ENCODE data around the gene RPL9.
A peak's percentile ranks its signal among the peaks of the same experiment; 100 is the strongest.
"Not testable (repeated sequence)": the region's sequence is repeated elsewhere in the genome, so short reads cannot be mapped to it uniquely, and the experiment has no call there.

The RPL9 gene

GRCh38 chr4:39458505-39459300 is at the start of gene RPL9, which contains the start of gene LIAS:
Gene RPL9 (minus strand): TSS chr4:39458922. CDS start chr4:39458439, 483 bp downstream.
Gene LIAS (plus strand): TSS chr4:39459056. CDS start chr4:39459118, 62 bp downstream.
- peak; percentile 91 for DNase-seq (ENCODE audit: extremely low read depth, insufficient read length)
- H3K27me3 ChIP-seq (replicated peaks; ENCODE audit: control insufficient read depth, insufficient read depth, low read length): no peaks in the 10 kb centered on the region
- no peak for TF ChIP-seq CTCF (IDR thresholded peaks at IDR 0.05; ENCODE audit: insufficient read depth, low read length, poor library complexity, severe bottlenecking)
- H3K4me3 ChIP-seq (replicated peaks; ENCODE audit: low read depth, low read length): peak within 1 kb of the TSS; percentile 75
- H3K36me3 ChIP-seq (ENCODE audit: control insufficient read depth, insufficient read depth, low read length): peaks cover 13% of the 10 kb centered on the region

GRCh38 chr4:39505581-39505980 is 46.9 kb upstream of the RPL9 start:
- peaks cover 15% of the 10 kb centered on the region for H3K36me3 ChIP-seq (ENCODE audit: control insufficient read depth, insufficient read depth, low read length)

GRCh38 chr4:39504538-39504937 is 45.8 kb upstream of the RPL9 start:
- H3K4me3 ChIP-seq (replicated peaks; ENCODE audit: low read depth, low read length): no peak overlapping the region
- H3K27me3 ChIP-seq (replicated peaks; ENCODE audit: control insufficient read depth, insufficient read depth, low read length): no peaks in the 10 kb centered on the region
- no peak for DNase-seq (ENCODE audit: extremely low read depth, insufficient read length)
- no peak for TF ChIP-seq CTCF (IDR thresholded peaks at IDR 0.05; ENCODE audit: insufficient read depth, low read length, poor library complexity, severe bottlenecking)
- peaks cover 13% of the 10 kb centered on the region for H3K36me3 ChIP-seq (ENCODE audit: control insufficient read depth, insufficient read depth, low read length)

More at GRCh38 chr4:39505581-39505980, 46.9 kb upstream of the RPL9 start:
- Histone ChIP-seq H3K4me3 (replicated peaks; ENCODE audit: low read depth, low read length) (no peak overlapping the region), H3K27me3 (replicated peaks; ENCODE audit: control insufficient read depth, insufficient read depth, low read length) (no peaks in the 10 kb centered on the region)
- TF ChIP-seq CTCF (IDR thresholded peaks at IDR 0.05; ENCODE audit: insufficient read depth, low read length, poor library complexity, severe bottlenecking): no peak
- DNase-seq (ENCODE audit: extremely low read depth, insufficient read length): no peak

- H3K4me3 ChIP-seq (replicated peaks; ENCODE audit: low read depth, low read length); H3K36me3 ChIP-seq (ENCODE audit: control insufficient read depth, insufficient read depth, low read length); DNase-seq (ENCODE audit: extremely low read depth, insufficient read length); H3K27me3 ChIP-seq (replicated peaks; ENCODE audit: control insufficient read depth, insufficient read depth, low read length): not testable (repeated sequence)
Observed at GRCh38 chr4:39502664-39503035, 43.9 kb upstream of the RPL9 start.

- no peak for TF ChIP-seq CTCF (IDR thresholded peaks at IDR 0.05; ENCODE audit: insufficient read depth, low read length, poor library complexity, severe bottlenecking)
- H3K36me3 ChIP-seq (ENCODE audit: control insufficient read depth, insufficient read depth, low read length): peaks cover 7% of the 10 kb centered on the region
Observed at GRCh38 chr4:39502019-39502663, 43.4 kb upstream of the RPL9 start.

GRCh38 chr4:39498727-39499020 is 40.0 kb upstream of the RPL9 start:
- H3K36me3 ChIP-seq (ENCODE audit: control insufficient read depth, insufficient read depth, low read length): peaks cover 4% of the 10 kb centered on the region
- no peak for DNase-seq (ENCODE audit: extremely low read depth, insufficient read length)
- TF ChIP-seq CTCF (IDR thresholded peaks at IDR 0.05; ENCODE audit: insufficient read depth, low read length, poor library complexity, severe bottlenecking): no peak
- H3K4me3 ChIP-seq (replicated peaks; ENCODE audit: low read depth, low read length): no peak overlapping the region
- H3K27me3 ChIP-seq (replicated peaks; ENCODE audit: control insufficient read depth, insufficient read depth, low read length): no peaks in the 10 kb centered on the region

More at GRCh38 chr4:39502019-39502663, 43.4 kb upstream of the RPL9 start:
- no peaks in the 10 kb centered on the region for H3K27me3 ChIP-seq (replicated peaks; ENCODE audit: control insufficient read depth, insufficient read depth, low read length)
- DNase-seq (ENCODE audit: extremely low read depth, insufficient read length): no peak
- H3K4me3 ChIP-seq (replicated peaks; ENCODE audit: low read depth, low read length): no peak overlapping the region
